A549 (cell line): Measurements from ENCODE around the gene SEMA3B.
"Not testable (repeated sequence)": the region's sequence is repeated elsewhere in the genome, so short reads cannot be mapped to it uniquely, and the experiment has no call there.

Experiments
- CHD4 ChIP-seq: fragments of 200-600 bp; sonication (generic); IDR thresholded peaks from 2 replicates; pipeline ENCODE4 v1.6.1; 2016; ENCODE audit warnings: antibody characterized with exemption, mild to moderate bottlenecking, borderline replicate concordance
- CTCF ChIP-seq: fragments of >200 bp; sonication (Bioruptor Twin); formaldehyde crosslinking; IDR thresholded peaks from 3 replicates; pipeline ENCODE4 v1.5.1; 2016
- ELK1 ChIP-seq: fragments of 150-350 bp; IDR thresholded peaks from 2 replicates; pipeline ENCODE4 v1.6.1; 2014; ENCODE audit warnings: low read depth, mild to moderate bottlenecking, low read length
- MAX ChIP-seq: IDR thresholded peaks from 2 replicates; pipeline ENCODE4 v1.6.1; 2012
- MYC ChIP-seq: IDR thresholded peaks from 2 replicates; pipeline ENCODE4 v1.6.1; 2012; ENCODE audit warnings: mild to moderate bottlenecking, inconsistent platforms, low read length, improper control_type of control experiment, borderline replicate concordance
- RAD21 ChIP-seq, 2 experiments: fragments of >200 bp in 1 of 2; sonication (Bioruptor Twin) in 1 of 2; formaldehyde crosslinking in 1 of 2; IDR thresholded peaks in 1 of 2; conservative IDR thresholded peaks in 1 of 2; 2 replicates in 1 of 2; 3 replicates in 1 of 2; pipeline ENCODE4 v1.6.1; 2012 to 2018; ENCODE audit warnings: inconsistent platforms in 1 of 2
- REST ChIP-seq: fragments of 200-600 bp; sonication (generic); IDR thresholded peaks from 2 replicates; pipeline ENCODE4 v1.6.1; 2016; ENCODE audit warnings: antibody characterized with exemption, mild to moderate bottlenecking, moderate library complexity

GRCh38 chr3:50312041-50312440 lies 43.1 kb downstream of the SEMA3B start:
- TF ChIP-seq MAX; CTCF; MYC; REST; RAD21 (conservative IDR thresholded peaks at IDR 0.05 in 1 of 2, IDR thresholded peaks at IDR 0.05 in 1 of 2); CHD4; ELK1: not testable (repeated sequence)
